ENCODE measurements around the gene SPOCK2. TPM values are rescaled to one million over a fixed set of nuclear protein-coding genes. Genes with fewer than 3 reads are reported as not detected.

The SPOCK2 gene
- total and polyA plus RNA-seq, 8 donors, result 4.5 to 107 (median 8.7) TPM

DNA sequence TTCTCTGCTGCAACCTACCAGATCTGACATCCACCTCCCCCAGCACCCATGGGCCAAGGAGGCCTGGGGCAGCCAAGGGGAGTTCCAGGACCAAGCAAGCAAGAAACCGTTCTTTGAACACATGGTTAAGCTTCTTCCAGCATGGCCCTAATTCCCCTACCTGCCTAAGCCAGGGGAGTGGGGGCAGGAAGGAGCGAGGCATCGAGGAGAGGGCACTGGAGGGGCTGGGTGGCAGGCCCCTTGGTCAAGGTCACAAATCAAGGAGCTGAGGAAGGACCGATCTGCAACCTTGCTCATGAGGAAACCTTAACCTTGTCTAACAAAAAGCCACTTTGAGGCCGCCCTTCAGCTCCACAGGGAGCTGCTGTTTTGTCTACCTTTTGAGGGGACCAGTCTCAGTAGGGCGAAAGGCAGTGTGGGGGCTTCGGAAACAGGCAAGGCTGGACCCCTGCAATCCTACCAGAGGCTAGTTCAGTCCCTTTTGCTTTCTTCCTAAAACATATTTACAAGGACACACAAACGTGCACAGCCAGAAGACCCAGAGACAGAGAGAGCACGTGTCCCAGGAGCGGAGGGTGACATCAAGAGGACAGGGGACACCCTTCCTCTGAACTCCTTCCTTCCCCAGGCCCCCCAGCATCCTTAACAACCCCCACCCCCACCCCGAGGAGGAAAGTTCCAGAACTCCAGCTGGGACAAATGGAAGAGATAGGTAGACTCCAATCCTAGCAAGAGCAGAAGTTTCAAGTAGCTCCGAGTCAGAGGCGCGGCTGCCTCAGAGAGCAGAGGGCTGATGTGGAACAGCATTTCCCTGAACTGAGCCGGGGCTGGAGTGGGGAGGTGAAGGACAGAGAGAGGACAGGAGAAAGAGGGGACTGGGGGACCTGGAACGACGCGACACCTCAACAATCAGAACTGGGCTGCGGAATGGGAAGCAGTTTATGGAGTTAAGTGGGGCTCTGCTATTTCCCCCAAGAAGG lies 28.2 kb downstream of the SPOCK2 start:
- intact Hi-C loops (cut with DNase I), result no loop called here

GRCh38 chr10:72058989-72059842 lies 29.1 kb downstream of the SPOCK2 start:
- DNase-seq, result no peak
- H3K36me3 ChIP-seq, result peaks cover 0 to 4% of the 10 kb centered on the region in 2 donors
- H3K4me1 ChIP-seq, result no peaks in the 10 kb centered on the region
- H3K27ac ChIP-seq, result no peak overlapping the region
- no peak overlapping the region for H3K4me3 ChIP-seq
- no peaks in the 10 kb centered on the region for H3K9me3 ChIP-seq
- TF ChIP-seq, protein P1, sequence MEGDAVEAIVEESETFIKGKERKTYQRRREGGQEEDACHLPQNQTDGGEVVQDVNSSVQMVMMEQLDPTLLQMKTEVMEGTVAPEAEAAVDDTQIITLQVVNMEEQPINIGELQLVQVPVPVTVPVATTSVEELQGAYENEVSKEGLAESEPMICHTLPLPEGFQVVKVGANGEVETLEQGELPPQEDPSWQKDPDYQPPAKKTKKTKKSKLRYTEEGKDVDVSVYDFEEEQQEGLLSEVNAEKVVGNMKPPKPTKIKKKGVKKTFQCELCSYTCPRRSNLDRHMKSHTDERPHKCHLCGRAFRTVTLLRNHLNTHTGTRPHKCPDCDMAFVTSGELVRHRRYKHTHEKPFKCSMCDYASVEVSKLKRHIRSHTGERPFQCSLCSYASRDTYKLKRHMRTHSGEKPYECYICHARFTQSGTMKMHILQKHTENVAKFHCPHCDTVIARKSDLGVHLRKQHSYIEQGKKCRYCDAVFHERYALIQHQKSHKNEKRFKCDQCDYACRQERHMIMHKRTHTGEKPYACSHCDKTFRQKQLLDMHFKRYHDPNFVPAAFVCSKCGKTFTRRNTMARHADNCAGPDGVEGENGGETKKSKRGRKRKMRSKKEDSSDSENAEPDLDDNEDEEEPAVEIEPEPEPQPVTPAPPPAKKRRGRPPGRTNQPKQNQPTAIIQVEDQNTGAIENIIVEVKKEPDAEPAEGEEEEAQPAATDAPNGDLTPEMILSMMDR (IDR thresholded peaks at IDR 0.05), result no peak
- ATAC-seq, result peak; percentile 33
- intact Hi-C loops (cut with DNase I), result no loop called here
- no peaks in the 10 kb centered on the region for H3K27me3 ChIP-seq

More for the DNA sequence above, 28.2 kb downstream of the SPOCK2 start:
- DNase-seq, result no peak
- Histone ChIP-seq H3K4me3 (no peak overlapping the region), H3K9me3 (no peaks in the 10 kb centered on the region), H3K27me3 (no peaks in the 10 kb centered on the region), H3K27ac (no peak overlapping the region), H3K4me1 (no peaks in the 10 kb centered on the region), H3K36me3 (peaks cover 0 to 4% of the 10 kb centered on the region in 2 donors)
- no peak for ATAC-seq
- TF ChIP-seq, protein P1 (IDR thresholded peaks at IDR 0.05), result no peak

DNA sequence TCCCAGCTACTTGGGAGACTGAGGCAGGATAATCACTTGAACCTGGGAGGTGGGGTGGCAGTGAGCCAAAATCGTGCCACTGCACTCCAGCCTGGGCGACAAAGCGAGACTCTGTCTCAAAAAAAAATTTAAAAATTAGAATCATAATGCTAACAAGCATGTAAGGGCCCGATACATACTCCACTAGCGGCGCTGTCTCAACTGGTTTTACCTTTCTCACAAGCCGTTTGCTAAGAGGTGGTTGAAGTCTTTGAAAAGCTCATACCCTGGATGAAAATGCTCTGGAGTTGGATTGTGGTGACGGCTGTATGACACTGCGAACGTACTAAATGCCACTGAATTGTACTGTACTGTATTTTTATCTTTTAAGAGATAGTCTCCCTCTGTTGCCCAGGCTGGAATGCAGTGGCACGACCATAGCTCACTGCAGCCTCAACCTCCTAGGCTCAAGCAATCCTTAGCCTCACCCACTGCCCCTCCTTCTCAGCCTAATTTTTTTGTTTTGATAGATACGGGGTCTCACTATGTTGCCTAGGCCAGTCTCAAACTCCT lies 29.9 kb downstream of the SPOCK2 start:
- DNase-seq (no peak), ATAC-seq (no peak)
- Histone ChIP-seq H3K4me1 (no peaks in the 10 kb centered on the region), H3K9me3 (no peaks in the 10 kb centered on the region), H3K4me3 (no peak overlapping the region), H3K27me3 (no peaks in the 10 kb centered on the region), H3K36me3 (peaks cover 0 to 4% of the 10 kb centered on the region in 2 donors), H3K27ac (no peak overlapping the region)
- intact Hi-C loops (cut with DNase I), result no loop called here
- TF ChIP-seq, protein P1 (IDR thresholded peaks at IDR 0.05), result no peak

DNA sequence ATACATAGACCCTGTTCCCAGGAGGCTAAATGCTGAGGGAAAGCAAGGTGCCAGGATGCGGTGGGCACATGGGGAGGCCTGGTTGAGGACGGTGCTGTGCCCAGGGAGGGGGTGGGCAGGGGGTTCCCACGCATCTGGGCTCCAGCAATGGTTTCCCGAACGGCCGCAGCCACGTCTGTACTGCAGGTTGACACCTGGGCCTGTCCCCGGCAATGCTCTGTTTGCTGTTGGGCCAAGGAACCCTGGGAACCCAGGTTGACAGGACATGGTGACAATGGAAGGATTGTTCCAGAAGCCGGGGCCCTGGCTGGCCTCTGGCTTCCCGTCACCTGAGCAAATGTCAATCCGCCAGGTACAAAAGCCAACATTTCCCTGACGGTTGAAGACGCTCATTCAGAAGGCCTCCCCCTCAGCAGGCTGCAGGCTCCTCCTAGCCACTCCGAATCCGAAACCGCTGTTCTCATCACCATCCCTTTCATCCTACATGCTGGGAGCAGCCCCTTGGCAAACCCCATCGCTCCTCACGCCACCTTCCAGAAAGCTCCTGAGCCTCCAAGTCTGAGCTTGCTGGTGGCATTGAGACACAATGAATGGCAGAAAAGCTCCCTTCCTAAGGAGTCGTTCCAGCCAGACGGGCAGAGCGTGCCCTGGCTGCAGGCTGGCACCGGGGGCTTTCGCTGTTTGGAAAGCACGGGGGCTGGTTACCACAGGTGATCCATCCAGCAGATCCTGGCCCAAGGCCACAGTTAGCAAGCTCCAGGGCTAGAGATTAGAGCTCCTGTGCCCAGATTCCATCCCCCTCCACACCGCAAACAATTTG lies 31.2 kb downstream of the SPOCK2 start:
- TF ChIP-seq, protein P1 (IDR thresholded peaks at IDR 0.05), result no peak
- H3K27me3 ChIP-seq, result no peaks in the 10 kb centered on the region
- intact Hi-C loops (cut with DNase I), result no loop called here
- H3K36me3 ChIP-seq, result no peaks in the 10 kb centered on the region
- H3K9me3 ChIP-seq, result no peaks in the 10 kb centered on the region
- ATAC-seq (no peak), DNase-seq (no peak)
- no peak overlapping the region for H3K4me3 ChIP-seq
- H3K27ac ChIP-seq, result no peak overlapping the region
- H3K4me1 ChIP-seq, result no peaks in the 10 kb centered on the region

Data from left lung (tissue), 10 donors.